ENCODE data around the gene POMGNT1.
"Not testable (repeated sequence)": the region's sequence is repeated elsewhere in the genome, so short reads cannot be mapped to it uniquely, and the experiment has no call there.

The POMGNT1 gene

GRCh38 chr1:46197964-46198811, at the start of gene POMGNT1:
Gene POMGNT1 (minus strand): TSS chr1:46198434. CDS start chr1:46197821, 613 bp downstream.
- DNase-seq: peak; percentile 80

GRCh38 chr1:46247436-46248121, 49.3 kb upstream of the POMGNT1 start, which contains the start of gene RAD54L:
Gene RAD54L (plus strand): TSS chr1:46247763. CDS start chr1:46248406, 643 bp downstream.
- DNase-seq: peak; percentile 99

- peak; percentile 98 for DNase-seq
Observed at GRCh38 chr1:46246548-46247435, 48.6 kb upstream of the POMGNT1 start.

- DNase-seq: not testable (repeated sequence)
Observed at GRCh38 chr1:46246136-46246535, 47.9 kb upstream of the POMGNT1 start.

GRCh38 chr1:46244656-46245371, 46.6 kb upstream of the POMGNT1 start:
- DNase-seq: peak; percentile 84

GRCh38 chr1:46243831-46244230, 45.6 kb upstream of the POMGNT1 start:
- not testable (repeated sequence) for DNase-seq

- DNase-seq: no peak
Observed at GRCh38 chr1:46242918-46243317, 44.7 kb upstream of the POMGNT1 start.

GRCh38 chr1:46241733-46242132, 43.5 kb upstream of the POMGNT1 start:
- DNase-seq: not testable (repeated sequence)

- DNase-seq: not testable (repeated sequence)
Observed at GRCh38 chr1:46238865-46239264, 40.6 kb upstream of the POMGNT1 start.

GRCh38 chr1:46236882-46237281, 38.6 kb upstream of the POMGNT1 start:
- DNase-seq: no peak

- not testable (repeated sequence) for DNase-seq
Observed at GRCh38 chr1:46231231-46231630, 33.0 kb upstream of the POMGNT1 start.

- DNase-seq: no peak
Observed at GRCh38 chr1:46224966-46225365, 26.7 kb upstream of the POMGNT1 start.

- DNase-seq: peak; percentile 85
Observed at GRCh38 chr1:46223472-46223943, 25.3 kb upstream of the POMGNT1 start.

GRCh38 chr1:46223055-46223454, 24.8 kb upstream of the POMGNT1 start:
- DNase-seq: not testable (repeated sequence)

- DNase-seq: no peak
Observed at GRCh38 chr1:46221749-46222148, 23.5 kb upstream of the POMGNT1 start.

- DNase-seq: no peak
Observed at GRCh38 chr1:46220808-46221207, 22.6 kb upstream of the POMGNT1 start.

GRCh38 chr1:46219551-46220520, 21.6 kb upstream of the POMGNT1 start:
- DNase-seq: no peak

GRCh38 chr1:46218443-46218842, 20.2 kb upstream of the POMGNT1 start:
- DNase-seq: no peak

GRCh38 chr1:46215504-46215903, 17.3 kb upstream of the POMGNT1 start:
- no peak for DNase-seq

GRCh38 chr1:46211051-46211450, 12.8 kb upstream of the POMGNT1 start:
- DNase-seq: no peak

GRCh38 chr1:46210561-46210960, 12.3 kb upstream of the POMGNT1 start:
- no peak for DNase-seq

All from OCI-M1 (cell line).